Endodermal cell (in vitro differentiated cells): Measurements from ENCODE around the gene ZNF597. TPM values are rescaled to one million over a fixed set of nuclear protein-coding genes. Genes with fewer than 3 reads are reported as not detected.

ENCODE experiments used
- DNase-seq: peaks from one replicate; pipeline ENCODE4 v3.0.0-alpha.2; 2017
- H3K27ac ChIP-seq: 2 replicates; pipeline ENCODE4 v1.5.1; 2013; ENCODE audit warnings: mild to moderate bottlenecking, low read depth, low read length, moderate library complexity
- H3K27me3 ChIP-seq: 2 replicates; pipeline ENCODE4 v1.6.1; 2013; ENCODE audit warnings: mild to moderate bottlenecking, low read length, moderate library complexity; ENCODE audit not compliant: insufficient read depth, control insufficient read depth, poor library complexity, severe bottlenecking
- H3K36me3 ChIP-seq: 2 replicates; pipeline ENCODE4 v1.7.0; 2013; ENCODE audit warnings: mild to moderate bottlenecking, low read length, moderate library complexity; ENCODE audit not compliant: control insufficient read depth, insufficient read depth
- H3K4me1 ChIP-seq: one replicate; pipeline ENCODE4 v1.7.0; 2013; ENCODE audit warnings: low read length; ENCODE audit not compliant: control insufficient read depth, insufficient read depth
- H3K4me3 ChIP-seq: 2 replicates; pipeline ENCODE4 v1.5.1; 2013; ENCODE audit warnings: mild to moderate bottlenecking, low read length, moderate library complexity
- H3K9ac ChIP-seq: 2 replicates; pipeline ENCODE4 v1.6.1; 2013; ENCODE audit warnings: mild to moderate bottlenecking, low read length, moderate library complexity; ENCODE audit not compliant: poor library complexity, severe bottlenecking; ENCODE audit errors: extremely low read depth
- H3K9me3 ChIP-seq: 2 replicates; pipeline ENCODE4 v1.6.1; 2013; ENCODE audit warnings: mild to moderate bottlenecking, low read length, moderate library complexity; ENCODE audit not compliant: control insufficient read depth
- H3K27ac Mint-ChIP-seq: 2 replicates; pipeline ENCODE4 v1.8.0; 2020; ENCODE audit warnings: mixed read lengths
- H3K27me3 Mint-ChIP-seq: 2 replicates; pipeline ENCODE4 v1.8.0; 2021; ENCODE audit warnings: mild to moderate bottlenecking, mixed read lengths; ENCODE audit not compliant: insufficient read depth
- H3K36me3 Mint-ChIP-seq: 2 replicates; pipeline ENCODE4 v1.8.0; 2020; ENCODE audit warnings: low read depth, mixed read lengths
- H3K4me1 Mint-ChIP-seq: 2 replicates; pipeline ENCODE4 v1.8.0; 2020; ENCODE audit warnings: mixed read lengths
- H3K4me3 Mint-ChIP-seq: 2 replicates; pipeline ENCODE4 v1.8.0; 2020; ENCODE audit warnings: mild to moderate bottlenecking, moderate library complexity, mixed read lengths
- H3K9me3 Mint-ChIP-seq: 2 replicates; pipeline ENCODE4 v1.8.0; 2020; ENCODE audit warnings: mild to moderate bottlenecking, mixed read lengths
- WGBS, 2 experiments: methylation state at CpG; one replicate each; pipeline versions ENCODE4 v1.1.5 to v1.1.7; 2013; ENCODE audit warnings: missing lambda C conversion rate in 2 of 2, mixed read lengths in 1 of 2; ENCODE audit not compliant: insufficient coverage in 1 of 2, insufficient read length in 1 of 2; 5-methylcytosine and 5-hydroxymethylcytosine counted together
- total RNA-seq, 2 donors: library from RNA; stranded (reverse); fragmentation: NEBNext Ultra II Directional in 1 of 2; extraction: Animal tissue kit (Norgen Biotek cat#: 25700) in 1 of 2; gene quantifications; 2 replicates in 1 of 2; 3 replicates in 1 of 2; pipeline ENCODE4 v1.2.1, GENCODE V29; 2021
- TF ChIP-seq, protein P1 (sequence below): fragments of 200-600 bp; sonication (generic); conservative IDR thresholded peaks from 2 replicates; pipeline ENCODE4 v1.5.0; 2021; ENCODE audit warnings: antibody characterized with exemption, mild to moderate bottlenecking

Gene ZNF597
- total RNA-seq, 2 donors from 2014 or later, result 2.0 to 3.1 TPM

DNA sequence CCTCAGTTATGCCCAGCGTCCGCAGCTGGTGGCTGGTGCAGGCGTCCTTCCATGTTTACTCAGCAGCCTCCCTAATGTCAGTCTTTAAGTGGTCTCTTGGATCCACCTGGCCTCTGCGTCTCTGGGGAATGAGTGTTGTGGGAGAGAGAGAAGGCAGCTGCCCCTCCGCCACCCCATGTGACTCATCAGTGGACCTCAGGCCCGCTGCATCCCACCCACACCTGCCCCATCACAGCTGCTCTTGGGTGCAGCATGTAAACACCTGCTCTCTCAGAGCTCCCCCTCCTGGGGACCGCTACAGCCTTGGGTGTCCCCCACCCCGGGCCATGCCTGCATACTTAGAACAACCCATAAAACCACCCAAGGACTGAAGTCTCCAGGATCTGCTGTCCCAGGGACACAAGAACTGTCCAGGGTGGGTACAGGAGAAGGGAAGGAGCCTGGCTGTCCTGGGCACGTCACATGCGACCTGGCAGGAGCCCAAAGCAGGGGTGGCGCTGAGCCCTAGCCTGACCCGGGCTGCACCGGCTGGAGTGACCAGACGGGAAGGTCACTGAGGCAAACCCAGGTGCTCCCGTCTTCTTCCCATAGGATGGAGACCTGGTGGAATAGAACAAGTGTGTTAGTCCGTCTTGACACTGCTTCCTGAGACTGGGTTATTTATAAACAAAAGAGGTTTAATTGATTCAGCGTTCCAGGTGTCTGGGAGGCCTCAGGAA, 47.8 kb upstream of the ZNF597 start:
- H3K9ac ChIP-seq, result no peak overlapping the region
- Mint-ChIP-seq H3K9me3 (no peaks in the 10 kb centered on the region), H3K36me3 (peaks cover 7% of the 10 kb centered on the region), H3K27ac (no peak overlapping the region), H3K27me3 (no peaks in the 10 kb centered on the region), H3K4me1 (no peaks in the 10 kb centered on the region), H3K4me3 (no peak overlapping the region)
- no peak overlapping the region for H3K4me3 ChIP-seq
- peak; percentile 71 for DNase-seq
- no peaks in the 10 kb centered on the region for H3K4me1 ChIP-seq
- H3K36me3 ChIP-seq, result peaks cover 2% of the 10 kb centered on the region
- H3K9me3 ChIP-seq, result no peaks in the 10 kb centered on the region
- H3K27me3 ChIP-seq, result no peaks in the 10 kb centered on the region
- H3K27ac ChIP-seq, result no peak overlapping the region
- TF ChIP-seq, protein P1, sequence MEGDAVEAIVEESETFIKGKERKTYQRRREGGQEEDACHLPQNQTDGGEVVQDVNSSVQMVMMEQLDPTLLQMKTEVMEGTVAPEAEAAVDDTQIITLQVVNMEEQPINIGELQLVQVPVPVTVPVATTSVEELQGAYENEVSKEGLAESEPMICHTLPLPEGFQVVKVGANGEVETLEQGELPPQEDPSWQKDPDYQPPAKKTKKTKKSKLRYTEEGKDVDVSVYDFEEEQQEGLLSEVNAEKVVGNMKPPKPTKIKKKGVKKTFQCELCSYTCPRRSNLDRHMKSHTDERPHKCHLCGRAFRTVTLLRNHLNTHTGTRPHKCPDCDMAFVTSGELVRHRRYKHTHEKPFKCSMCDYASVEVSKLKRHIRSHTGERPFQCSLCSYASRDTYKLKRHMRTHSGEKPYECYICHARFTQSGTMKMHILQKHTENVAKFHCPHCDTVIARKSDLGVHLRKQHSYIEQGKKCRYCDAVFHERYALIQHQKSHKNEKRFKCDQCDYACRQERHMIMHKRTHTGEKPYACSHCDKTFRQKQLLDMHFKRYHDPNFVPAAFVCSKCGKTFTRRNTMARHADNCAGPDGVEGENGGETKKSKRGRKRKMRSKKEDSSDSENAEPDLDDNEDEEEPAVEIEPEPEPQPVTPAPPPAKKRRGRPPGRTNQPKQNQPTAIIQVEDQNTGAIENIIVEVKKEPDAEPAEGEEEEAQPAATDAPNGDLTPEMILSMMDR, result peak; percentile 27
- WGBS, 2 experiments, result 90 to 95% methylated on average over 6 to 17 of the region's 17 CpGs

DNA sequence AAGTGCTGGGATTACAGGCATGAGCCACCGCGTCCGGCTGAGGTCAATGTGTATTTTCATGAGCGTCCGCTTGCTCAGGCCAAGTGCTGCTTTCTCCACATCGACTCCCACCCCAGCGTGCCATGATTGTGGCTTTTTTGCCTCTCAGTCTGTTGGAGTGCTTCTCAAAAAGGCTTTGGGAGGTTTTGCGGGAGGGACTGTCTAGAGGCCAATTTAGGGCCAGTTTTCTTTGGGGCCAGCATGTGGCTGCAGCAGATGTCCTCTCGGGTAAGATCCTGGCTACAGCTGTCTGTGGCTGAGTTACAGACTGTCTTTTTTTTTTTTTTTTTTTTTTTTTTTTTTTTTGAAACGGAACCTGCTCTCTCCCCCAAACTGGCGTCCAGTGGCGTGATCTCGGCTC, 45.5 kb upstream of the ZNF597 start:
- no peak overlapping the region for H3K27ac Mint-ChIP-seq
- H3K9me3 ChIP-seq, result no peaks in the 10 kb centered on the region
- H3K36me3 Mint-ChIP-seq, result peaks cover 20% of the 10 kb centered on the region

DNA sequence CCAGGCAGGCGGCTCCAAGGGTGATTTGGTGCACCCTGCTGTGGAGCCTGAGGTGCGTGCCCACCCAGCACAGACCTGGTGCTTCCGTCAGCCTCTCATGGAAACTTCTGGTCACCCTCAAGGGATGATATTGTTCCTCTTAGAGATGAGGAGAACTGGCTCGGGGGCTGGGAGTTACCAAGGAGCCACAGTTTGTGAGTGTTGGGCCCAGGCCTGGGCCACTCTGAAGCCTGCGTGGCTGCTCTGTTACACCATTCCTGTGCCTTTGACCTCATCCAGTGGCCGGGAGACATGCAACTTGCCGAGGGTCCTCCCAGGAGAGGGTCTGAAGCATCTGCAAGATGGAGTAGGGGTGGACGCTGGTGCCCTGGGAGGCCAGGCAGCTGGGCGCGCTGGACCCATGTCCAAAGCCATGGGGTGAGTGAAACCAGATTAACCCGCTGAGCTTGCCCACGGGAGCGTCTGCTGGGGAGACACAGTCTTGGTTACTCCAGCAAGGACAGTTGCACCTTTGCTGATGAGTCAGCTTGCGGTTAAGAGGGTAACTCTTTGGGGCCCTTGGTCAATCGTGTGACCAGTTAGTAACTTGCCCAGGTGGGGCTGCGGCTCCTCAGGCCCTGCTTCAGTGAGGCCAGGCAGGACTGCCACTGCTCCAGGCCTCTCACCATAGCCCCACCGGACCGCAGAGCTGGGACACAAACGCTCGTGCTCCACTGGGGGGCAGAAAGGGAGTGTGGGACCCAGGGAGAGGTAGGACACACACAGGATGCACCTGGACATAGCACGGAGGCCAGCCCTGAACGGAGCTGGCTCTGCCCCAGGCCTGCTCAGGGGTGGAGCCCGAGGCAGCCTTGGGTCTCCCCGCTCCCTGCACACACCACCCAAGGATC, 44.5 kb upstream of the ZNF597 start:
- H3K4me1 ChIP-seq, result no peaks in the 10 kb centered on the region
- no peak overlapping the region for H3K4me3 ChIP-seq
- H3K27me3 ChIP-seq, result no peaks in the 10 kb centered on the region
- no peaks in the 10 kb centered on the region for H3K9me3 ChIP-seq
- Mint-ChIP-seq H3K36me3 (peaks cover 30% of the 10 kb centered on the region), H3K4me1 (no peaks in the 10 kb centered on the region), H3K27me3 (no peaks in the 10 kb centered on the region), H3K4me3 (no peak overlapping the region), H3K9me3 (no peaks in the 10 kb centered on the region), H3K27ac (peak overlapping the region; percentile 78)
- TF ChIP-seq, protein P1, result no peak
- no peak overlapping the region for H3K9ac ChIP-seq
- no peak overlapping the region for H3K27ac ChIP-seq
- 94 to 99% methylated on average over 19 to 24 of the region's 24 CpGs for WGBS, 2 experiments
- DNase-seq, result peak; percentile 55
- H3K36me3 ChIP-seq, result peaks cover 29% of the 10 kb centered on the region

More for the DNA sequence above, 45.5 kb upstream of the ZNF597 start:
- Histone ChIP-seq H3K9ac (no peak overlapping the region), H3K4me1 (no peaks in the 10 kb centered on the region), H3K27ac (no peak overlapping the region), H3K27me3 (no peaks in the 10 kb centered on the region), H3K36me3 (peaks cover 25% of the 10 kb centered on the region), H3K4me3 (no peak overlapping the region)
- TF ChIP-seq, protein P1, result no peak
- Mint-ChIP-seq H3K27me3 (no peaks in the 10 kb centered on the region), H3K4me3 (no peak overlapping the region), H3K9me3 (no peaks in the 10 kb centered on the region), H3K4me1 (no peaks in the 10 kb centered on the region)
- 84 to 90% methylated on average over 4 to 9 of the region's 13 CpGs for WGBS, 2 experiments
- DNase-seq, result no peak
